Adrenal gland (tissue), 5 donors: ENCODE measurements around the gene NELL2.

Experiments used
- CTCF ChIP-seq, 6 experiments: fragments of 450-650 bp in 4 of 6; fragments of 200-600 bp in 2 of 6; sonication (generic) in 1 of 6; IDR thresholded peaks; 1 replicate in 5 of 6; 2 replicates in 1 of 6; pipeline versions ENCODE4 v1.5.1 to v1.8.0; 2016 to 2021; ENCODE audit warnings: antibody characterized with exemption in 6 of 6, mild to moderate bottlenecking in 2 of 6, moderate library complexity in 1 of 6
- POLR2A ChIP-seq, 2 donors: fragments of 450-650 bp; IDR thresholded peaks; one replicate each; pipeline ENCODE4 v1.6.1; 2017; ENCODE audit warnings: antibody characterized with exemption in 2 of 2, mild to moderate bottlenecking in 2 of 2, moderate library complexity in 1 of 2
- donor health status: DM: no; HTN: no; CAD: no.

DNA sequence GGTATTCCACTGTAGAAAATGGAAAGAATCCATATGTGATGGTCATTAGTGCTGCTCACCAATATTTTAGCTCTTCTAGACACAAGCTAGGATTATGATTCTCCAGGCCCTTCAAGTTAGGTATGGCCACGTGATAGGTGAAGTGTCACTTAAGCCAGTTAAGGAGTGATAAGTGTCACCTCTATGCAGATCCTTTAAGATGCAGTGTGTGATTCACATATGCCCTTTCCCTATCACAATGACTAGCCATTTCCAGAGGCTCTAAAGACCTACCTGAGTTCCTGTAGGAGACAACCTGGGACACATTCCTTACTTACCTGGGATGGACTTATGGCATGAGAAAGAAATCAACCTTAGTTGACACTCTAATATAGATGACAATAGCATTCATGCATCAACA, 343.2 kb downstream of the NELL2 start:
- no peak for TF ChIP-seq POLR2A (IDR thresholded peaks at IDR 0.05)
- no peak for TF ChIP-seq CTCF (IDR thresholded peaks at IDR 0.05)
